Kidney (tissue), 14 donors: ENCODE data around the gene ARHGEF26. TPM values are rescaled to one million over a fixed set of nuclear protein-coding genes. Genes with fewer than 3 reads are reported as not detected.

Experiments used
- DNase-seq, 5 donors: peaks; one replicate each; pipeline ENCODE4 v3.0.0-alpha.2; 2013 to 2020
- FAIRE-seq: peaks from 2 replicates; lab custom pipeline; 2012; peaks lifted over from hg19 to GRCh38; lab: Jason Lieb, UNC
- H3K27ac ChIP-seq, 2 donors: one replicate each; pipeline ENCODE4 v1.7.0; 2013; ENCODE audit warnings: low read depth in 2 of 2, low read length in 2 of 2, inconsistent platforms in 1 of 2
- H3K27me3 ChIP-seq: one replicate; pipeline ENCODE4 v1.7.1; 2013; ENCODE audit warnings: low read length, inconsistent platforms; ENCODE audit not compliant: control insufficient read depth, insufficient read depth
- H3K36me3 ChIP-seq, 3 donors: one replicate each; pipeline versions ENCODE4 v1.7.0 to v1.7.1; 2013; ENCODE audit warnings: low read length in 3 of 3, control low read depth in 1 of 3, inconsistent platforms in 1 of 3; ENCODE audit not compliant: insufficient read depth in 3 of 3, control insufficient read depth in 2 of 3
- H3K4me1 ChIP-seq, 3 donors: one replicate each; pipeline versions ENCODE4 v1.7.0 to v1.7.1; 2013; ENCODE audit warnings: low read length in 3 of 3, inconsistent platforms in 1 of 3, low read depth in 1 of 3; ENCODE audit not compliant: control insufficient read depth in 2 of 3, insufficient read depth in 2 of 3
- H3K4me3 ChIP-seq, 3 donors: one replicate each; pipeline versions ENCODE4 v1.7.0 to v1.8.1; 2013; ENCODE audit warnings: low read length in 3 of 3, control low read depth in 1 of 3, inconsistent platforms in 1 of 3
- H3K9ac ChIP-seq, 3 donors: one replicate each; pipeline versions ENCODE4 v1.7.0 to v1.7.1; 2013; ENCODE audit warnings: low read length in 3 of 3, control low read depth in 1 of 3, inconsistent platforms in 1 of 3
- H3K9me3 ChIP-seq, 3 donors: one replicate each; pipeline versions ENCODE4 v1.7.0 to v1.7.1; 2013; ENCODE audit warnings: low read length in 3 of 3, control low read depth in 1 of 3, inconsistent platforms in 1 of 3; ENCODE audit not compliant: control insufficient read depth in 2 of 3, insufficient read depth in 1 of 3
- CTCF ChIP-seq: IDR thresholded peaks from 3 replicates; pipeline ENCODE4 v1.5.1; 2012; ENCODE audit warnings: mild to moderate bottlenecking, moderate library complexity, borderline replicate concordance; ENCODE audit not compliant: insufficient read depth; ENCODE audit errors: extremely low read depth
- intact Hi-C: fragments of 100-400 bp; cut with DNase I; formaldehyde crosslinking; loops from one replicate; pipeline ENCODE4 v1.11.1; 2022
- polyA plus RNA-seq: library from polyadenylated mRNA; stranded (reverse); fragments of 350-450 nt; fragmentation: Illumina TruSeq; extraction: RNeasy Lipid Tissue Mini Kit (QIAGEN cat#74804); gene quantifications from one replicate; pipeline ENCODE4 v1.2.3, GENCODE V29; 2014; ENCODE audit warnings: low read depth, low replicate concordance; ENCODE audit not compliant: insufficient read depth
- total RNA-seq: library from RNA; stranded (reverse); fragmentation: NEBNext Ultra II Directional; extraction: Animal tissue kit (Norgen Biotek cat#: 25700); gene quantifications from one replicate; pipeline ENCODE4 v1.2.1, GENCODE V29; 2021
- donor health status: control.
- donor health status: control.
- donor health status: control.
- donor health status: control.
- donor health status: control.
- donor health status: DM: yes; HTN: yes; CAD: no.
- donor health status: Normal renal cell carcinoma (clear cell type).

Gene ARHGEF26
- total and polyA plus RNA-seq, 2 donors from 2014 or later = 3.9 to 4.8 TPM

- H3K9me3 ChIP-seq = no peaks in the 10 kb centered on the region
- FAIRE-seq = no peak
- H3K36me3 ChIP-seq = no peaks in the 10 kb centered on the region
- no peak for DNase-seq
- TF ChIP-seq CTCF = no peak
- intact Hi-C loops = no loop called here
- no peaks in the 10 kb centered on the region for H3K27me3 ChIP-seq
- no peak overlapping the region for H3K9ac ChIP-seq
- no peaks in the 10 kb centered on the region for H3K4me1 ChIP-seq
- H3K4me3 ChIP-seq = no peak overlapping the region
- no peak overlapping the region for H3K27ac ChIP-seq
Observed at GRCh38 chr3:154105218-154105975, 15.8 kb upstream of the ARHGEF26 start.

- no peak overlapping the region for H3K9ac ChIP-seq
- no peak overlapping the region for H3K4me3 ChIP-seq
- no peak overlapping the region for H3K27ac ChIP-seq
- FAIRE-seq = no peak
- intact Hi-C loops = no loop called here
- TF ChIP-seq CTCF = no peak
- no peaks in the 10 kb centered on the region for H3K36me3 ChIP-seq
- no peaks in the 10 kb centered on the region for H3K27me3 ChIP-seq
- no peaks in the 10 kb centered on the region for H3K9me3 ChIP-seq
- DNase-seq = no peak
- H3K4me1 ChIP-seq = no peaks in the 10 kb centered on the region
Observed at GRCh38 chr3:154111365-154111935, 9.7 kb upstream of the ARHGEF26 start.

- Histone ChIP-seq H3K4me1 (no peaks in the 10 kb centered on the region), H3K27ac (no peak overlapping the region), H3K9ac (no peak overlapping the region), H3K4me3 (no peak overlapping the region), H3K36me3 (no peaks in the 10 kb centered on the region), H3K27me3 (no peaks in the 10 kb centered on the region), H3K9me3 (no peaks in the 10 kb centered on the region)
- DNase-seq (no peak), FAIRE-seq (no peak)
- intact Hi-C loops = no loop called here
- TF ChIP-seq CTCF = no peak
Observed at GRCh38 chr3:154112146-154112852, 8.9 kb upstream of the ARHGEF26 start.
